GM20431 (cell line): ENCODE measurements around the gene SLC39A5.
"Not testable (repeated sequence)": the region's sequence is repeated elsewhere in the genome, so short reads cannot be mapped to it uniquely, and the experiment has no call there.

Experiments used
- in situ Hi-C: fragments of 300-500 bp; cut with MseI, MboI; formaldehyde crosslinking; loops from one replicate; pipeline ENCODE4 v1.15.0; 2020; ENCODE audit warnings: low sequenced_read_pairs; ENCODE audit not compliant: unreplicated experiment

Gene SLC39A5

GRCh38 chr12:56267443-56268071, 37.7 kb downstream of the SLC39A5 start:
- in situ Hi-C loops, result no loop called here

- in situ Hi-C loops, result no loop called here
Observed at GRCh38 chr12:56271031-56271430, 41.2 kb downstream of the SLC39A5 start.

- in situ Hi-C loops, result not testable (repeated sequence)
Observed at GRCh38 chr12:56272468-56272867, 42.6 kb downstream of the SLC39A5 start.

GRCh38 chr12:56274299-56274698, 44.4 kb downstream of the SLC39A5 start:
- in situ Hi-C loops, result no loop called here

GRCh38 chr12:56278905-56279304, 49.1 kb downstream of the SLC39A5 start:
- in situ Hi-C loops, result no loop called here

- in situ Hi-C loops, result no loop called here
Observed at GRCh38 chr12:56280849-56281248, 51.0 kb downstream of the SLC39A5 start.

GRCh38 chr12:56282030-56282429, 52.2 kb downstream of the SLC39A5 start:
- in situ Hi-C loops, result no loop called here

- in situ Hi-C loops, result no loop called here
Observed at GRCh38 chr12:56282579-56282978, 52.7 kb downstream of the SLC39A5 start.

GRCh38 chr12:56284263-56284662, 54.4 kb downstream of the SLC39A5 start:
- in situ Hi-C loops, result not testable (repeated sequence)

- in situ Hi-C loops, result no loop called here
Observed at GRCh38 chr12:56286044-56286830, 56.4 kb downstream of the SLC39A5 start.
